HG03558 (cell line): ENCODE data around the gene CERT1.
"Not testable (repeated sequence)": the region's sequence is repeated elsewhere in the genome, so short reads cannot be mapped to it uniquely, and the experiment has no call there.

ENCODE experiments used
- ATAC-seq: cut with Tn5 transposase; IDR thresholded peaks from one replicate; pipeline ENCODE4 v1.9.1; 2021; ENCODE audit warnings: moderate number of reproducible peaks; ENCODE audit not compliant: unreplicated experiment; ENCODE audit errors: extremely low read depth

The CERT1 gene

DNA sequence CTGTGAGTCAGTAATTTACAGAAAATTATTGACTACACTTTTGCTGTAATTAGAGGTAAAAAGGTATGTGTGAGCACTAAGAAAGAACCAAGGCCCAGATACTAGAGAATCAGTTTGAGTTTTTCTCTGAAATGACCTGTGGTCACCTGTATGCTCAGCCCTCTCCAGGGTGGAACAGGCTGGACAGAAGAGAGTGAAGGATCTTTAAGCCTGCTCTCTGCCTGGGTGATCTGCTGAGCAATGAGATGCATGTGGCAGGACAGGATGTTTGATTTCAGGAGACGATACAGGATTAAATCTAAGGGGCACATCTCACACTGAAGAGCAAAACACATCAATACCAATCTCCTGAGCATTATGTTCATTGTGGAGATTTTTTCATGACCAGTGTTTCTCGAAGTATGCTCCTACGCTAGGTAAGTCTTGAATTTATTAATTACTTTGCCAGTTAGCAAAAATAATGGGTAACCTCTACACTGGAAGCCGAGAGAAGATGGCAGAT lies 148.9 kb downstream of the CERT1 start:
- ATAC-seq, result no peak

DNA sequence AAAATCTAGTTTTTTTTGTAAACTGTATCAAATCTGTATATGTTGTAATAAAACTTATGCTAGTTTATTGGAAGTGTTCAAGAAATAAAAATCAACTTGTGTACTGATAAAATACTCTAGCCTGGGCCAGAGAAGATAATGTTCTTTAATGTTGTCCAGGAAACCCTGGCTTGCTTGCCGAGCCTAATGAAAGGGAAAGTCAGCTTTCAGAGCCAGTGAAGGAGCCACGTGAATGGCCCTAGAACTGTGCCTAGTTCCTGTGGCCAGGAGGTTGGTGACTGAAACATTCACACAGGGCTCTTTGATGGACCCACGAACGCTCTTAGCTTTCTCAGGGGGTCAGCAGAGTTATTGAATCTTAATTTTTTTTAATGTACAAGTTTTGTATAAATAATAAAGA lies 150.1 kb downstream of the CERT1 start:
- ATAC-seq, result no peak

DNA sequence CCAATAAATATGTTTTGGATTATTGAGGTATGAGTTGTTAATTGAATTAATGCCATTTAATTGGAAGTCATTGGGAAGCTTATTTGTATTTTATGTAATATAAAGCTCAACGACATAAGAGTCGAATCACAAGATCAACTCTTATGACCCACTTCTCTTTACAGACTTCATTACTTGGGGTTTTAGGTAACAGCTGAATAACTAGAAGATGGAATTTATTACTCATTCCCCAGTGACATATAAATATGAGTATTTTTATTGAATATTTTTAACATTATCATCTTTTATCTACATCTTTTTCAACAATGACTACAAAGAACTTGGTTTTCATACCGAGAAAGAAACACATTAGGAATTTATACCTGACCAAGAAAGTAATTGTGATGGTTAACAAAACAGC lies 153.3 kb downstream of the CERT1 start:
- ATAC-seq, result no peak

DNA sequence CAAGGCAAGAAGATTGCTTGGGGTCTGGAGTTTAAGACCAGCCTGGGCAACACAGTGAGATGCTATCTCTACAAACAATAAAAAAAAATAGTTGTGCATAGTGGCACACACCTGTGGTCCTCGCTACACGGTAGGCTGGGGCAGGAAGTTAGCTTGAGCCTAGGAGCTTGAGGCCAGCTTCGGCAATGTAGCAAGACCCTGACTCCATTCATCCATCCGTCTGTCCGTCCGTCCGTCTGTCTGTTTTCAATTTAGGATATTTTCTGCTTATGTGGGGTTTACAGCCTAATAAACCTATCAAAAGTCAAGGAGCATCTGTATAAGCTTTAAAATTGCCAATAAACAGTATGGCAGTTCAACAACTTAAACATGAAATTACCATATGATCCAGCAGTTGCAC lies 154.7 kb downstream of the CERT1 start:
- no peak for ATAC-seq

DNA sequence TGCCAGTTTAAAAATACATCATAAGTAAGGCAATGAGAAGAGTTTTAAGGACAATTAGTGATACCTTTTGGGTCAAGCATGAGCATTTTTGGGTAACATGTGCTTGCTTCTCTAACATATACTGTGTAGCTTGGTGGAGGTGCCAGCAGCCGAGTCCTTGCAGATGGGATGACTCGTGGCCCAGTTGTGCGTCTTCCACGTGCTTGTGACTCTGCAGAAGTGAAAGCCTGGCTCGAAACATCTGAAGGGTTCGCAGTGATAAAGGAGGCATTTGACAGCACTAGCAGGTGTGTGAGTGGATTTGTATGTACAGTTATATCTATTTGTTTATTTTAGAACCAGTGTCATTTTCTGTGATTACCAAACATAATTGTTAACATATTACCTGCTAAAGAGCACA lies 156.2 kb downstream of the CERT1 start:
- no peak for ATAC-seq

DNA sequence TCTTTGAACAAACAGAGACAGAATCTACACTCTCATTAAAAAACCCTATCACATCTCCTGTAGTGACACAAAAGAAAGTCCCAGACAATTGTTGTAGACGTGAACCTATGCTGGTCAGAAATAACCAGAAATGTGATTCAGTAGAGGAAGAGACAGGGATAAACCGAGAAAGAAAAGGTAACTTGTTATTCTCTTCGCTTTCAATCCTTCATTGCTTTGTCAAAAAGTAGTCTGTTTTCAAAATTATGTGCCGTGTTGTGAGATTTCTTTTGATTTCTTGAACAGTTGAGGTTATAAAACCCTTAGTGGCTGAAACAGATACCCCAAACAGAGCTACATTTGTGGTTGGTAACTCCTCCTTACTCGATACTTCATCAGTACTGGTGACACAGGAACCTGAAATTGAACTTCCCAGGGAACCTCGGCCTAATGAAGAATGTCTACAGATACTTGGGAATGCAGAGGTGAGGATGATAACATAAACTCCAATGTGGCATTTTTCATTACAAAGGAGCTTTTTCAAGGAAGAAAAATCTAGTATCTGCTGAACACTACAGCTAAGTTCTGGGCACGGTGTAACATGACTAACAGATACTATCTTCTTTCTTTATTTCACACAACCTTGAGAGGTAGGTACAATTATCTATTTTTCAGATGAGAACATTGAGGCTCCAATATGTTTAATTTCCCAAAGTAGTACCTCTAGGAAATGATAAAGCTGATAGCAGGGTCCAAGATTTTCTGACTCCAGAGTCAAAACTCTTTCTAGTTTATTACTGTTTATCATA lies 160.1 kb downstream of the CERT1 start:
- ATAC-seq, result no peak

DNA sequence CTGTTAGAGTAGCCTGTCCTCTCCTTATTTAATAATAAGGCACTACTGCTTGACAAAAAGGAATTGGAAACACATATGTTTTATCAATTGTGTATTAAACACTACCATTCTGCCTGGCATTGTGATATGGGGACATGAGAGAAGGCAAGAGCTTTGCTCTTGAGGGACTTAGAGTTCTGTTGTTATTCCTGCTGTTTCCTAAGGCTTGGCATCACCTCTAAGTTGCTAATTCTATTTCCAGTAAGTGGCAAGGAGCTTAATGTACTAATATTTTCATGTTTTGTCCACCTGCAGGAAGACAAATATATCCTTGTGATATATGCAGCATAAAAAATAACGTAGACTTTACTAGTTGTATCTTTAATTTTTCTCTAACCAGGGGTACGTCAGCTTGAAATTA lies 161.8 kb downstream of the CERT1 start:
- ATAC-seq, result no peak

DNA sequence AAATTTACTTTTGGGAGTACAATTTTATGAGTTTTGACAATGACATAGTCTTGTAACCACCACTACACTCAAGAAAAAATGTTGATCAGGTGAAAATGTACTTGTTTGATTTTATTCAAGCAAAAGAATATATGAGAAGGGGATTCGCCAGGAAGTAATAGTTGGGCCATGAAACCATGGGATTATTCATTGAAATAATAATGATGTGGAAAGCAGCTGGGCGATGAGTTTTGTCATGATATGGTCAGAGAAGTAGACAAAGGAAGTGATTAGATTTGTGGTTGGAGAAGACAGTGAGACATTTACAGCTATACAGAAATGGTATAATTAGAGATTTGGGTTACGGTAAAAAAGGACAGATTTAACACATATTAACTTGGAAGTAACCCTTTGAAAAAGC lies 163.2 kb downstream of the CERT1 start:
- no peak for ATAC-seq

DNA sequence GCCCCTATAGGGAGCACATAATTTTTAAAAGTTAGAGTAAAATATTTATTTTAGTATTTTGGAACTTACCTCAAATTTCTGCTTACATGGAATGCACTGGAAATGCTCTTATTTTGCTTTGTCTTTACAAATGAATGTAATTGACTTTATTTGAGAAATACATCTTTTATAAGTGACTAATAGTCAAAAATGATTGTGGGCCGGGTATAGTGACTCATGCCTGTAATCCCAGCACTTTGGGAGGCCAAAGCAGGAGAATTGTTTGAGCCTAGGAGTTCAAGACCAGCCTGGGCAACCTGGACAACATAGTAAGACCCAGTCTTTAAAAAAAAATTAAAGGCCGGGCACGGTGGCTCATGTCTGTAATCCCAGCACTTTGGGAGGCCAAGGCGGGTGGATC lies 168.6 kb downstream of the CERT1 start:
- ATAC-seq, result no peak

DNA sequence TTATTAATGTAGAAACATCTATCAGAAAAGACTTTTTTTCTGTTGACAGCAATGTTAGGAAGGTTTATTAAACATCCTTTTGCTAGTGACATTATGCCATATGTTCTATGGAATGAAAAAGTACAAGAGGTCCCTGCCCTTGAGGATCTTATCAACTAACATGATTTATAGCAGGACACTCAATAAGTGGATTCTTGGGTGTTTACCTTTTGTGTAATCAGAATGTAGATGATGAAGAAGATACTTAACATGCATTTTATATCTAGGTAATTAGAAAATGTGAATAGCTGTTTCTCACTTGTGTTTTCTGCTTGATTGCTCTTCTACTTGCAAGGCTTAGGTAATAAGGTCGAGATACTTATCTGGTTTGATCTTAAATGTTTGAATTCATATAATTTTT lies 169.5 kb downstream of the CERT1 start:
- ATAC-seq, result no peak

DNA sequence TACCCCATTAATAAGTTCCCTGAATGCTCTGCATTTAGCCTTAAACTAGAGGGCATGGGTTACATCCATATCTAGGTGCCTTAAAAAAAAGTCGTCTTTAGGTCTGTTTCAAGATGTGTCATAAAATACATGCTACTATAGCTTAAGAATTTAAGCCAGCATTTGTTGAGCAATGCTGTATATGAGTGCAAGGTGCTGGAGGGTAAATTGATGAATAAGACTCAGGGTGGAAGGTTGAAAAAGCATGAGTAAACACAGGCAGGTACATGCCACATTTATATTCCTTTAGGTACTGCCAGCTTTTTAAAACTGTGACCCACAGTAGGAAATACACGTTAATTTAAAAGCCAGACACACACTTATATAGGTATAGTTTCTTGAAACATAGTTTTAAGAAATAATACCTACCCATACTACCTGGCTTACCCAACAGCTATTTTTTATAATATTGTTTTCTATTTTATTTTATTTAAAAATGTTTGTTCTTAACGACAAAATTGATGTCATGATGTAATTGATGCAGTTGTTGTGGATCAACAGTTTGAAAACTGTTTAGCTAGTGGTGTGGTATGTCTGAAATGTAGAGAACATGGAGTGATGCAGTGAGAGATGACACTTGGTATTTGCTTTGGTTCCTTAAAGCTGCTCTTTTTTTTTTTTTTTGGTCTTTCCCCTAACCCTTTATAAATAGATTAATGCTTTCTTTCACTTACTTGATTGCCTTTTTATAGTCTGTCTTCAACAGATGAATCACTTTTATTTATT lies 170.5 kb downstream of the CERT1 start:
- ATAC-seq, result no peak

DNA sequence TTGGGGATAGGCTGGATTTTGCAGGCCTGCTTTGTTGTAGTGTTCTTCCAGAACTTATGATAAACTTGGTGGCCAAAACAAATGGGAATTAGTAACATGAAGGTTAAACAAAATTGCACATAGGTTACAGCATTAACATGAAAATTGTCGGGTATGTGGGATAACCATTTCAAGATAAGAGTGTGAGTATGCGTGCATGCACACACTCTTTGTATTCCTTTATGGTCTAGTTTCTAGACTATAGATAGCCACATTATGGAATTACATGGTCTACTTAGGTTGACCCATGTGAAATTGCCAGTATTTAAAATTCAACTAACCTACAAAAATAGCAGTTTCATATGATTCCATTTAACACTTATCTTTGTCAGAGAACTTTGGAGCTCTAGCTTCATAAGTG lies 173.0 kb downstream of the CERT1 start:
- no peak for ATAC-seq

DNA sequence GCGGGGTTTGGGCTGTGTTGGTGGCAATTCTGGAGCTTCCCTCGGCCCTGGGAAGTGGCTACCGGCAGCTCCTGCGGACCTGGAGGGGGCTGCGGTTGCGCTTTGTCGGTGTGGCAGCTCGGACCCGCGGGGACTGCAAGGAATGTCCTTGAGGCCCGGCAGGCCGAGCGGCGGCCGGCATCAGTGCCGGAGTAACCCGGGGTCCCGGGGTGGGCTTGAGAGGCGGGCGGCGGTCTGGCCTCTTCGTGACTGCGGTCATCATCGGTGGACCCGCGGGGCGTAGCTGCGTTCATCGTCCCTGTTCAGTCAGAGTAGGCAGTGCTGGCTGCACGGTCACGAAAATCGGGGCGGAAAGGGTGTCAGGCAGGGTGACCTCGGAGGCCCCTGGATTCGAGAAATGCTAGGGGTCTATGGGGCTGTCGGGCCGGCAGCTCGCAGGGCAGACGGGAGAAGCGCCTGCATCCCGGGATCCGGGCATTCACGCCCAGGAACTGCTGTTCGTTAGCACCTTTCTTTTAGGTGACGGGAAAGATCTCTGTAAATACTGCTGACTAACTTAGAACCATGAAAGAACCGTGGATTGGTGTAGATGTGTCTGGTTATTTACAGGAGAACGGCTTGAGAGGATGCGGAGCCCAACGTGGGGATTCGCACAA lies 173.9 kb downstream of the CERT1 start:
- ATAC-seq, result no peak

DNA sequence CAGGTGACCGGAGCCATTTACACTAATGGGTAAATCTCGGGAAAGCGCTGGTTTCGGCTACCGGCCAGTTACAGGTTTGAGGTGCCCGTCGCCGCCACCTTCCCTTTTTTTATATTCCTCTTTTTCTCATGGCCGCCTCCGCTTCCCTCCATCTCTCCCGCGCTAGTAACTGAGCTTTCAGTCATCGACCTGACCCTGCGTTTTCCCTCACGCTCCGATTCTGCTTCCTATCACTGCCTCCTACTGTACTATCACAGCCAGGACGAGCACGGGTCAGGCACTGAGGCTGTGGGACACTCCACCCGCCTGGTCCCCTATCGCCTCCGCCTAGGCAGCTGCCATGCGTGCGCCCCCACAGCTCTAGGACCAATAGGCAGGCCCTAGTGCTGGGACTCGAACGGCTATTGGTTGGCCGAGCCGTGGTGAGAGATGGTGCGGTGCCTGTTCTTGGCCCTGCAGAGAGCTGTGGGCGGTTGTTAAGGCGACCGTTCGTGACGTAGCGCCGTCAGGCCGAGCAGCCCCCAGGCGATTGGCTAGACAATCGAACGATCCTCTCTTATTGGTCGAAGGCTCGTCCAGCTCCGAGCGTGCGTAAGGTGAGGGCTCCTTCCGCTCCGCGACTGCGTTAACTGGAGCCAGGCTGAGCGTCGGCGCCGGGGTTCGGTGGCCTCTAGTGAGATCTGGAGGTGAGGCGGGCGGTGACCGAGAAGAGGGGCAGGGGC lies 174.7 kb downstream of the CERT1 start, which contains the start of gene HMGCR:
Gene HMGCR (plus strand): TSS at position 606 of the 722 bp plus-strand sequence. CDS start 5,386 bp downstream, outside the sequence.
- ATAC-seq, result peak; percentile 96

DNA sequence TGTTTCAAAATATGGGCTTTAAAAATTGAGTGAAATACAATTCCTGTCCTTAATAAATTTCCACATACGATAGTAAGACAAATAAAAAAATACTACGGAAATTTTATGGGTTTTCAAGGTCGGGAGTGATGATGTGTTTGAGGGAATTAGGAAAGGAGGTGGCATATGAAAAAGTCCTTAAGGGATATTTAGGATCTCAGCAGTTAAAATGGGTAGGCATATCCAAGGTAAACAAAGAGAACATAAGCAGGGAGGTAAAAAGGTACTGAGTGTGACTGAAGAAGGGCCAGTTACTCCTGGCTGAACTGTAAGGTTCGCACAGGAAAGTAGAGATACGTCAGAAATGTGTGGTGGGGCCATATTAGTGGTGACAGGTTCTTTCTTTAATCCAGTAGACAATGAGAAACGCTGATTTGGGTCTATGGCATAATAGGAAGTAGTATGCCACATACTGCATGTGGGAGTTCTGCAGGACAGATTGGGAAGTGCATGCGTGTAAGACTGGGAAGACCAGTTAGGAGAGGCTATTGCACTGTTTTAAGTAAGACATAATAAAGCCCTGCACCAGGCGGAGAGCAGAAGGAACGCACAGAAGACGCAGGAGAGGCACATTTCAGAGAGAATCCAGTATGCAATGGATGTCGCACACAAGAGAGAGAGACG lies 175.3 kb downstream of the CERT1 start:
- no peak for ATAC-seq

DNA sequence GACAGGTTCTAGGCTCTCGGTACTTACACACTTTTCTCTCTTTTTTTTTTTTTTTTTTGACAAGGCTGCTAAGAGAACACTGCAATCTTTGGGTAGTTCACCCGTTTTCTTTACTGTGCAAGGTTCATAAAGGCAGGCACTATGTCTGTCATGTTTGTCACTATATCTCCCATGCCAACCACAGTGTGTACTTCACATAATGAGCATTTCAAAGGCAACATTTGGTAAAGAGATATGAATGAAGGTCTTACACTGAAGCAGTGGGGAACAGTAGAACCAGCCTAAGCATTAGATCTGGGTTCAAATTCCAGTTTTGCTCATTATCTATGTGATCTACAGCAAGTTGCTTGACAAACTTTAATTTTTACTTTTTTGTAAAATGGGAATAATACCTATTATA lies 175.9 kb downstream of the CERT1 start:
- ATAC-seq, result no peak

DNA sequence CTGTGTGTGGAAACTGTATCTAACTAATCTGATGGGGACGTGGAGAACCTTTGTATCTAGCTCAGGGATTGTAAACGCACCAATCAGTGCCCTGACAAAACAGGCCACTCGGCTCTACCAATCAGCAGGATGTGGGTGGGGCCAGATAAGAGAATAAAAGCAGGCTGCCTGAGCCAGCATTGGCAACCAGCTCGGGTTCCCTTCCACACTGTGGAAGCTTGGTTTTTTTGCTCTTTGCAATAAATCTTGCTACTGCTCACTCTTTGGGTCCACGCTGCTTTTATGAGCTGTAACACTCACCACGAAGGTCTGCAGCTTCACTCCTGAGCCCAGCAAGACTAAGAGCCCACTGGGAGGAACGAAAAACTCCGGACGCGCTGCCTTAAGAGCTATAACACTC lies 177.0 kb downstream of the CERT1 start:
- not testable (repeated sequence) for ATAC-seq

DNA sequence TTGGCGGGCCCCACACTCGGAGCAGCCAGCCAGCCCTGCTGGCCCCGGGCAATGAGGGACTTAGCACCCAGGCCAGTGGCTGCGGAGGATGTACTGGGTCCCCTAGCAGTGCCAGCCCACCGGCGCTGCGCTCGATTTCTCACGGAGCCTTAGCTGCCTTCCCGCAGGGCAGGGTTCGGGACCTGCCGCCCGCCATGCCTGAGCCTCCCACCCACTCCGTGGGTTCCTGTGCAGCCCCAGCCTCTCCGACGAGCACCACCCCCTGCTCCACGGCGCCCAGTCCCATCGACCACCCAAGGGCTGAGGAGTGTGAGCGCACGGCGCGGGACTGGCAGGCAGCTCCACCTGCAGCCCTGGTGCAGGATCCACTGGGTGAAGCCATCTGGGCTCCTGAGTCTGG lies 177.7 kb downstream of the CERT1 start:
- not testable (repeated sequence) for ATAC-seq

DNA sequence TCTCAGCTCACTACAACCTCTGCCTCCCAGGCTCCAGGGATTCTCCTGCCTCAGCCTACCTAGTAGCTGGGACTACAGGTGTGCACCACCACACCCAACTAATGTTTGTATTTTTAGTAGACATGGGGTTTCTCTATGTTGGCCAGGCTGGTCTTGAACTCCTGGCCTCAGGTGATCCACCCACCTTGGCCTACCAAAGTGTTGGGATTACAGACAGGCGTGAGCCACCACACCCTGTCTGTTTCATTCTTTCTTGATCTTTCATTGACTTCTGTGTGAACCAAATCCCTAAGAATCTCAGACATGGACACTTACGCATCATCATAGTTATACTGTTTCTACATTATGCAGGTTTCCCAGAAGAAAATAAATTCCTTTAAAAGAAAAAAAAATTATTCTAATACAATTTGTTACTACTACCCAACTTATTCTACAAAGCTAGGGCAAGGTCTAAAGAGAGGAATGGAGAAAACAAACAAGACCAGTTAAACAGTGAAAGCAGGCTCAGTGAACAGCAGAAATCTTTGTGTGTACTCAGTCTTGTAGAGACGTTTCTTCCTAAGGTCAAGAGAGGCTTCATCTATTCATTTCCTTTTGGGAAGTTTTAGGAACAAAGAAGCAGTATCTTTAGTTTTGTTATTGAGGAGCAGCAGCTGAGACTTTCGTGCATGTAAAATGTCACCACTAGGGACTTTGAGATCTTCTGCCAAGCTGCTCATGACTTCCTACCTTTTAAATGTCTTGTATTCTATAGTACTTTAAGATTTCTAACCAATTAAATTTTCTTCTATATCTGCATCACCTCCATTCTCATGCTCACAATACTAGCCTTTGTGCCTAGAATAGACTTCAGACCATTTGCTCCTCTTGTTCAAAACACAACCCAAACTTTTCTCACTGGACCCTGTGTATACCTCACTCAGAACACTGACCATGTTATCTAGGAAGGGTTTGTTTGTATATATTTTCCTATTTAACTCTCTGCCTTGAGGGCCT lies 180.0 kb downstream of the CERT1 start:
- no peak for ATAC-seq
